Endometrial microvascular endothelial cells (primary cell): ENCODE results near the gene MS4A5. TPM values are rescaled to one million over a fixed set of nuclear protein-coding genes. Genes with fewer than 3 reads are reported as not detected.

ENCODE experiments used
- in situ Hi-C: cut with HindIII; loops from 2 replicates; pipeline ENCODE4 v1.10.0; 2017; ENCODE audit warnings: low sequenced_read_pairs, low pct_unique_long_range_greater_than_20kb; ENCODE audit errors: inconsistent ontology term
- total RNA-seq: library from RNA; depleted of rRNA; stranded (reverse); fragments of >200 nt; gene quantifications from one replicate; pipeline ENCODE4 v1.2.3, GENCODE V29; 2015; ENCODE audit errors: inconsistent ontology term

The MS4A5 gene
- total RNA-seq, 1 donor from 2014 or later = not detected

- in situ Hi-C loops = no loop called here
Measured at GRCh38 chr11:60468829-60469228, 39.5 kb downstream of the MS4A5 start.

- in situ Hi-C loops = no loop called here
Measured at GRCh38 chr11:60469723-60470122, 40.4 kb downstream of the MS4A5 start.

GRCh38 chr11:60477035-60477445, 47.7 kb downstream of the MS4A5 start:
- in situ Hi-C loops = no loop called here

- in situ Hi-C loops = no loop called here
Measured at GRCh38 chr11:60482361-60482760, 53.0 kb downstream of the MS4A5 start.

- in situ Hi-C loops = no loop called here
Measured at GRCh38 chr11:60485987-60486386, 56.6 kb downstream of the MS4A5 start.

GRCh38 chr11:60492488-60493009, 63.2 kb downstream of the MS4A5 start, which contains the start of gene MS4A12:
MS4A12 (plus strand) TSS chr11:60492778; CDS start chr11:60497319, 4,541 bp downstream.
- in situ Hi-C loops = no loop called here

- in situ Hi-C loops = no loop called here
Measured at GRCh38 chr11:60493454-60493853, 64.1 kb downstream of the MS4A5 start.

Other genes starting within 250 kb of the MS4A5 start
- gene MS4A6A, start 246.5 kb upstream of the MS4A5 start, total RNA-seq = not detected
- gene MS4A4E, start 186.4 kb upstream of the MS4A5 start, total RNA-seq = not detected
- gene MS4A4A, start 148.9 kb upstream of the MS4A5 start, total RNA-seq = not detected
- not detected for gene MS4A6E, start 102.3 kb upstream of the MS4A5 start, total RNA-seq
- gene MS4A7, start 51.0 kb upstream of the MS4A5 start, total RNA-seq = not detected
- gene MS4A14, start 33.1 kb upstream of the MS4A5 start, total RNA-seq = not detected
- gene MS4A1, start 26.3 kb downstream of the MS4A5 start, total RNA-seq = not detected
- gene MS4A12, start 63.2 kb downstream of the MS4A5 start, total RNA-seq = not detected
- not detected for gene MS4A13, start 85.8 kb downstream of the MS4A5 start, total RNA-seq